ENCODE results near the gene DNAH11.

Gene DNAH11

DNA sequence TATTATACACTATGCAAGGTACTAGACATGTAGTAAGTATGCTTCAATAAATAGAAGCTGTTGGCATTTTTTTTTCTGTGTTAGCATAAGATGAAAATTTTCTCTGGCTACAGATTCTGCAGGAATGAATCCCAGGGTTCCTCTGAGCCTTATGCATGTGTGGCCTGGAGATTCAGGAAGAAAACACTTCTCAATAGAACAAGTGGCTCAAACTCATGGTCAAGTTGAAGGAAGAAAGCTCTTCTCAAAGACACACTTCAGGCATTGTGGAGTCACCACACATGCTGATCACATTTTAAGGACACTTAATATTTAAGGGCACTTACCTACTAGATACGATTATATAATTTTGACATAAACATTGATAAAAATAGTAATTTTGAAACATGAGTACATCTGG, 19.5 kb downstream of the DNAH11 start:
- H3K27ac ChIP-seq, result no peak overlapping the region
- TF ChIP-seq, protein P1, sequence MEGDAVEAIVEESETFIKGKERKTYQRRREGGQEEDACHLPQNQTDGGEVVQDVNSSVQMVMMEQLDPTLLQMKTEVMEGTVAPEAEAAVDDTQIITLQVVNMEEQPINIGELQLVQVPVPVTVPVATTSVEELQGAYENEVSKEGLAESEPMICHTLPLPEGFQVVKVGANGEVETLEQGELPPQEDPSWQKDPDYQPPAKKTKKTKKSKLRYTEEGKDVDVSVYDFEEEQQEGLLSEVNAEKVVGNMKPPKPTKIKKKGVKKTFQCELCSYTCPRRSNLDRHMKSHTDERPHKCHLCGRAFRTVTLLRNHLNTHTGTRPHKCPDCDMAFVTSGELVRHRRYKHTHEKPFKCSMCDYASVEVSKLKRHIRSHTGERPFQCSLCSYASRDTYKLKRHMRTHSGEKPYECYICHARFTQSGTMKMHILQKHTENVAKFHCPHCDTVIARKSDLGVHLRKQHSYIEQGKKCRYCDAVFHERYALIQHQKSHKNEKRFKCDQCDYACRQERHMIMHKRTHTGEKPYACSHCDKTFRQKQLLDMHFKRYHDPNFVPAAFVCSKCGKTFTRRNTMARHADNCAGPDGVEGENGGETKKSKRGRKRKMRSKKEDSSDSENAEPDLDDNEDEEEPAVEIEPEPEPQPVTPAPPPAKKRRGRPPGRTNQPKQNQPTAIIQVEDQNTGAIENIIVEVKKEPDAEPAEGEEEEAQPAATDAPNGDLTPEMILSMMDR (IDR thresholded peaks at IDR 0.05), result no peak
- no peak for TF ChIP-seq ZFX (IDR thresholded peaks at IDR 0.05; ENCODE audit: borderline replicate concordance)

DNA sequence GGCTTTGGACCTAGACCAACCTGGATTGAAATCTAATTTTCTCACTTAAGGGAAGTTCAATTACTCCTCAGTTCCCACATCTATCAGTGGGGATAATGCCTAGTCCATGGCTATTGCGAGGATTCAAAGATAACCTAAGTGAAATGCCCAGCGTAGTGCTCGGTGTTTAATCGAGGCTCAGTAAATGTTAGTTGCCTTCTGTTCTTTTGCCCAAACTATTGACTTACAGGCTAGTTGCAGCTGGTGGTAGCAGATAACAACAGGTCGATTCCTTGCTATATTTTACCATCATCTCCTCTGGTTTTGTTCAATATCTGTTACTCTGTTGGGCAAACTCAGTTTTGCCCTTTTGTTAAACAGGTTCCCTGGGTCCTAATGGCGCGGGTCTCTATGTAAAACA, 22.8 kb downstream of the DNAH11 start:
- H3K27ac ChIP-seq, result no peak overlapping the region
- TF ChIP-seq, protein P1 (IDR thresholded peaks at IDR 0.05), result no peak
- no peak for TF ChIP-seq ZFX (IDR thresholded peaks at IDR 0.05; ENCODE audit: borderline replicate concordance)

DNA sequence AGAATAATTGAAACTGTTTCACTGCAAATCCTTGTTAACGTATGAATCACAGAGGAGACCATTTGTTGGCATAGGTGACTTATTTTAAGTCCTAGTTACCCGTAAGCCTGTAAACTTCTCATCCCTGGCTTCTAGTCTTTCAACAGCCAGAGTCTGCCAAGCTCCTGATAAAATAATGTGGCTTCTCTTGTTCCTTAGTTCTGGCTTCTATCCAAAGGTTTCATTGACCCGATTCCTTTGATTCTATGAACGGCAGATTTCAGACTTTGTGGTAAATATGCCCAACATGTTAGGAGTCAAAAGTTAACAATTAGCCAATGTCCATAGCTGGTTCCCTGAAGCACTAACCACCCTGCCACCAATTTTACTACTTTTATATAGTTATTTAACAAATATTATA, 23.3 kb downstream of the DNAH11 start:
- TF ChIP-seq ZFX (IDR thresholded peaks at IDR 0.05; ENCODE audit: borderline replicate concordance), result no peak
- TF ChIP-seq, protein P1 (IDR thresholded peaks at IDR 0.05), result no peak
- no peak overlapping the region for H3K27ac ChIP-seq

DNA sequence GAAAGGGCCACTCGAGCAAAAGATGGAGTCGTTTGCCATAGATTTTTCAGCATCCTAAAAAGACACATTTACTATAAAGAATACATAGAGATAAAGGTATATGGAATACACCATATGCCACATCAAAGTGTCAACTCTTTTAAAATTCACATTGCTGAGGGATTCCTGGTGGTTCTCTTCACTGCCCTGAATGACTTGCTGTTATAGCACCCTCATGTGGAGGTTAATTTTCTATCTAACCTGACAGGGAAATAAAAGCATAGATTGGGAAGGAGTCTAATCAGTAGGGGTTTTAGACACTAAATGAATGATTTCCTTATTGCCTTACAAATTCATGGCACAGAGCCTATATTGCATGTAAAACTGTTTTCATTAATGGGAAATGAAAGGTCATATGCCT, 25.9 kb downstream of the DNAH11 start:
- no peak overlapping the region for H3K27ac ChIP-seq
- TF ChIP-seq ZFX (IDR thresholded peaks at IDR 0.05; ENCODE audit: borderline replicate concordance), result no peak
- TF ChIP-seq, protein P1 (IDR thresholded peaks at IDR 0.05), result peak; percentile 67

DNA sequence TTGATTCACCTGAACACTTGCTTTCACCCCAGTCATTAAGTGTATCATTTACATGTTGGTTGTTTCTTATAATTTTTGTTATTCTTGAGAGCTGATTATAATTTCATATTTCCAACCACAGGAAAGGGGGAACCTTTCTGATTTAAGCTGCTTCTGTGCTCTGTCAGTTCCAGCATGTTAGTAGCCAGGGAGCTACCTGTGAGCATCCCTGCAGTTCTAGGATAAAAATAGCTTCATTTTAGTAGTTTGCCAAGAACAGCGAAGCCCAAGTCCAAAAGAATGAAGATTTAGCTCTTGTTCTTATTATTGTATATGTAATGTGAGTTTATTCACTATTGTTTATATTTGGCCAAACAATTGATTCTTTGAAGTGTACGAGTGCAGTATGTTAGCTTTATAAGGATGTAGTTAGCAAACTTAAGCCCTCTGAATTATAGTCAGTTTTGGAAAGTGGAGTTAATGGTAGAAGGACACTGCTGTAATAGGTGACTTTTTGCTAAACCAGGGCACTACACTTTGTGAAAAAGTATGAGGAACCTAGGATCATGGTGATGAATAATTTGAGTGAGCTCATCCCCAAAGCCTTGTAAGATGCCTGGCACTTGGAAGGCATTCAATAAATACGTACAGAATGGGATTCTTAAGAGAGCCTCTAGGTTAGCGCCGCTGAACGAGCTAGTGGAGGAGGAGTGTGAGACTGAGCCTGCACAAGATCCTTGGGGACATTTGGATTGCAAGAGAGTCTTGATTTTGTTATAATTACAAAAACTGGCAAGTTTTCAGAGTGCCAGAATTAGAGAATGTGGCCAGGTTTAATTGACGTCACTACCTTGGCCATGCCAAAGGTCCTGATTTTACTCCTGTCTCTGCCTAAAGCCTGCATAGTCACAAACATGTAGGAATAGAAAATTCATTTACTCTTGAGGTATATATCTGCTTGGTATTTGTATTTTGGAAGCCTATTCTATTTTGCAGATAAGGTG, 29.8 kb downstream of the DNAH11 start:
- no peak overlapping the region for H3K27ac ChIP-seq
- no peak for TF ChIP-seq ZFX (IDR thresholded peaks at IDR 0.05; ENCODE audit: borderline replicate concordance)
- TF ChIP-seq, protein P1 (IDR thresholded peaks at IDR 0.05), result no peak

DNA sequence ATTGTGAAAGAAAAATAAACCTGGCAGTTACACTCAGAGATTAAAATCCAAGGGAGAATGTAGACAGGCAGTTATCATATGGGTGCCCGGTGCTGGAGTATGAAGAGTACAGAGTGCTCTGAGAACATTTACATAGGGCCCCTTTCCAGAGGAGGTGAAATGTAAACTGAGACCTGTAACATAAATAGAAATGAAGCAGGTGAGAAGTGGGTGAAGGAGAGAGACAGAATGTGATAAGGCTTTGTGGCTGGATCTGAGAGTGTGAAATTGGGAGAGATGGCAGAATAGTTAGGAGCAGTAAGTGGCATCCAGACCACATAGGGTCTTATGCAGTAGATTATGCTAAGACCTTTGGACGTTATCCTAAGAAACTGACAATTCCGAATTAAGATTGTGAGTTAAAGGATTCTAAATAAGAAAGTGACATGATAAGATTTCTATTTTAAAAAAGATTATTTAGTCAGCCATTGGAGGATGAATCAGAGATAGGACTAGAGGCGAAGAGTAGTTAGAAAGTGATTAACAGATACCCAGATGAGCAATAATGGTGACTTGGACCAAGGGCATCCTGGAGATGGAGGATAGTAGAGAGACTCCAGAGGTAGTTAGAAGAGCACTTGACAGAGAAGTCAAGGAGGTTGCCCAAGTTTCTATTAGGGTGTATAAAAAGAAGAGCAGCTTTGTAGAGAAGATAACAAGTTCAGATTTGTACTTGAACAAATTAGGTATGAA, 36.7 kb downstream of the DNAH11 start:
- H3K27ac ChIP-seq, result peak overlapping the region; percentile 32; the same call in 1 of the 2 replicates
- TF ChIP-seq, protein P1 (IDR thresholded peaks at IDR 0.05), result no peak
